ENCODE measurements around the gene TAS2R16. TPM values are rescaled to one million over a fixed set of nuclear protein-coding genes. Genes with fewer than 3 reads are reported as not detected.

Gene TAS2R16
- total and polyA plus RNA-seq, 12 donors: not detected

- TF ChIP-seq, protein P1, sequence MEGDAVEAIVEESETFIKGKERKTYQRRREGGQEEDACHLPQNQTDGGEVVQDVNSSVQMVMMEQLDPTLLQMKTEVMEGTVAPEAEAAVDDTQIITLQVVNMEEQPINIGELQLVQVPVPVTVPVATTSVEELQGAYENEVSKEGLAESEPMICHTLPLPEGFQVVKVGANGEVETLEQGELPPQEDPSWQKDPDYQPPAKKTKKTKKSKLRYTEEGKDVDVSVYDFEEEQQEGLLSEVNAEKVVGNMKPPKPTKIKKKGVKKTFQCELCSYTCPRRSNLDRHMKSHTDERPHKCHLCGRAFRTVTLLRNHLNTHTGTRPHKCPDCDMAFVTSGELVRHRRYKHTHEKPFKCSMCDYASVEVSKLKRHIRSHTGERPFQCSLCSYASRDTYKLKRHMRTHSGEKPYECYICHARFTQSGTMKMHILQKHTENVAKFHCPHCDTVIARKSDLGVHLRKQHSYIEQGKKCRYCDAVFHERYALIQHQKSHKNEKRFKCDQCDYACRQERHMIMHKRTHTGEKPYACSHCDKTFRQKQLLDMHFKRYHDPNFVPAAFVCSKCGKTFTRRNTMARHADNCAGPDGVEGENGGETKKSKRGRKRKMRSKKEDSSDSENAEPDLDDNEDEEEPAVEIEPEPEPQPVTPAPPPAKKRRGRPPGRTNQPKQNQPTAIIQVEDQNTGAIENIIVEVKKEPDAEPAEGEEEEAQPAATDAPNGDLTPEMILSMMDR (IDR thresholded peaks at IDR 0.05): no peak
- WGBS, 2 donors: 82 to 100% methylated on average over 1 of the region's 1 CpG
- peaks cover 0 to 7% (median 0%) of the 10 kb centered on the region in 11 donors for H3K9me3 ChIP-seq
- no peak overlapping the region for H3K27ac ChIP-seq
- intact Hi-C loops (cut with DNase I): no loop called here
- H3K4me3 ChIP-seq: no peak overlapping the region
- DNase-seq: no peak
- no peaks in the 10 kb centered on the region for H3K4me1 ChIP-seq
- ATAC-seq: no peak
- peaks cover 0 to 4% (median 0%) of the 10 kb centered on the region in 7 donors for H3K27me3 ChIP-seq
- H3K36me3 ChIP-seq: no peaks in the 10 kb centered on the region
Measured at GRCh38 chr7:122949186-122949585, 46.3 kb downstream of the TAS2R16 start.

Other genes starting within 250 kb of the TAS2R16 start
- gene CADPS2, start 109.2 kb downstream of the TAS2R16 start, total RNA-seq: 10 to 100 TPM in 3 of 10 donors, 1 to 10 TPM in 7; 3.6 to 25.7 (median 6.1) TPM
- 1 to 10 TPM; 6.7 to 7.2 TPM for gene CADPS2, start 109.2 kb downstream of the TAS2R16 start, polyA plus RNA-seq
- not detected for gene SLC13A1, start 204.3 kb upstream of the TAS2R16 start, total RNA-seq
- gene SLC13A1, start 204.3 kb upstream of the TAS2R16 start, polyA plus RNA-seq: not detected

Data from heart right ventricle (tissue), 16 donors.